Thyroid gland (tissue), 4 donors: ENCODE measurements around the gene NOTCH3. TPM values are rescaled to one million over a fixed set of nuclear protein-coding genes. Genes with fewer than 3 reads are reported as not detected.

Experiments used
- DNase-seq, 2 donors: peaks; one replicate each; pipeline ENCODE4 v3.0.0-alpha.2; 2019
- H3K27ac ChIP-seq, 3 donors: fragments of 200-600 bp; sonication (generic); 1 replicate in 2 of 3; 2 replicates in 1 of 3; pipeline ENCODE4 v1.5.1; 2016 to 2019; ENCODE audit warnings: mild to moderate bottlenecking in 1 of 3, moderate library complexity in 1 of 3
- H3K27me3 ChIP-seq: fragments of 200-600 bp; sonication (generic); one replicate; pipeline ENCODE4 v1.5.1; 2019
- H3K36me3 ChIP-seq, 2 donors: fragments of 200-600 bp; sonication (generic); one replicate each; pipeline ENCODE4 v1.5.1; 2016 to 2019
- H3K4me1 ChIP-seq, 2 donors: fragments of 200-600 bp; sonication (generic); one replicate each; pipeline ENCODE4 v1.5.1; 2017 to 2019
- H3K4me3 ChIP-seq, 3 donors: fragments of 200-600 bp; sonication (generic); replicated peaks in 1 of 3; 1 replicate in 2 of 3; 2 replicates in 1 of 3; pipeline ENCODE4 v1.5.1; 2016; ENCODE audit warnings: mild to moderate bottlenecking in 1 of 3
- H3K9me3 ChIP-seq: fragments of 200-600 bp; sonication (generic); one replicate; pipeline ENCODE4 v1.5.1; 2017
- POLR2A ChIP-seq, 2 donors: fragments of 450-650 bp; IDR thresholded peaks; one replicate each; pipeline ENCODE4 v1.6.1; 2017; ENCODE audit warnings: antibody characterized with exemption in 2 of 2, mild to moderate bottlenecking in 2 of 2, moderate library complexity in 1 of 2
- WGBS, 2 donors: methylation state at CpG; one replicate each; pipeline ENCODE4 v1.1.5; 2017; 5-methylcytosine and 5-hydroxymethylcytosine counted together
- intact Hi-C: fragments of 100-400 bp; cut with DNase I; formaldehyde crosslinking; loops from one replicate; pipeline ENCODE4 v1.15.1; 2023
- total RNA-seq, 4 donors: library from RNA; depleted of rRNA; stranded (reverse); fragments of >200 nt; gene quantifications; one replicate each; pipeline ENCODE4 v1.2.3, GENCODE V29; 2016
- TF ChIP-seq, protein P1 (sequence below), 6 experiments: fragments of 200-600 bp in 3 of 6; fragments of 450-650 bp in 3 of 6; sonication (generic) in 3 of 6; IDR thresholded peaks; one replicate each; pipeline ENCODE4 v1.5.1; 2016 to 2019; ENCODE audit warnings: antibody characterized with exemption in 6 of 6, mild to moderate bottlenecking in 2 of 6, inconsistent platforms in 1 of 6, moderate library complexity in 1 of 6

The NOTCH3 gene
- total RNA-seq, 4 donors from 2014 or later, result 10.9 to 53.9 (median 20.0) TPM

DNA sequence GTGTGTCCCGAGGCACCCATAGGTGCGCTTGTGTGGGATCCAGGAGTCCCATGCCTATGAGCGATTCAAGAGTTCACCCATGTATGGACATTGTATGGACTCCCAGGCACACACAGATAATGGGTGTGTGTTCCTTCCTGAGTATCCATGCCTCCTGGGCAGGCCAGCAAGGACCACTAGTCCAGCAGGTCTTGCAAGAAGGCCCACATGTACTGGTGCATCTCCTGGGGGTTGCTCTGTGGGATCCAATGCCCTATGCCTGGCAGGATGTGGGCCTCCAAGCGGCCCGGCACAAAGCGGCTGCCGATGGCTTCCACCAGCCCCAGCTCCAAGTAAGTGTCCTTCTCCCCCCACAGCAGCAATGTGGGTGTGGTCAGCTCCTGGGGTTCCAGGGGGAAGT lies 26.5 kb upstream of the NOTCH3 start:
- H3K27ac ChIP-seq, result no peak overlapping the region
- no peak for DNase-seq
- H3K36me3 ChIP-seq, result no peaks in the 10 kb centered on the region
- TF ChIP-seq, protein P1, sequence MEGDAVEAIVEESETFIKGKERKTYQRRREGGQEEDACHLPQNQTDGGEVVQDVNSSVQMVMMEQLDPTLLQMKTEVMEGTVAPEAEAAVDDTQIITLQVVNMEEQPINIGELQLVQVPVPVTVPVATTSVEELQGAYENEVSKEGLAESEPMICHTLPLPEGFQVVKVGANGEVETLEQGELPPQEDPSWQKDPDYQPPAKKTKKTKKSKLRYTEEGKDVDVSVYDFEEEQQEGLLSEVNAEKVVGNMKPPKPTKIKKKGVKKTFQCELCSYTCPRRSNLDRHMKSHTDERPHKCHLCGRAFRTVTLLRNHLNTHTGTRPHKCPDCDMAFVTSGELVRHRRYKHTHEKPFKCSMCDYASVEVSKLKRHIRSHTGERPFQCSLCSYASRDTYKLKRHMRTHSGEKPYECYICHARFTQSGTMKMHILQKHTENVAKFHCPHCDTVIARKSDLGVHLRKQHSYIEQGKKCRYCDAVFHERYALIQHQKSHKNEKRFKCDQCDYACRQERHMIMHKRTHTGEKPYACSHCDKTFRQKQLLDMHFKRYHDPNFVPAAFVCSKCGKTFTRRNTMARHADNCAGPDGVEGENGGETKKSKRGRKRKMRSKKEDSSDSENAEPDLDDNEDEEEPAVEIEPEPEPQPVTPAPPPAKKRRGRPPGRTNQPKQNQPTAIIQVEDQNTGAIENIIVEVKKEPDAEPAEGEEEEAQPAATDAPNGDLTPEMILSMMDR (IDR thresholded peaks at IDR 0.05), result no peak
- no peak for TF ChIP-seq POLR2A (IDR thresholded peaks at IDR 0.05)
- H3K27me3 ChIP-seq, result no peaks in the 10 kb centered on the region
- no peaks in the 10 kb centered on the region for H3K9me3 ChIP-seq
- intact Hi-C loops, result no loop called here
- 93 to 98% methylated on average over 7 of the region's 7 CpGs for whole genome bisulfite sequencing, 2 donors
- H3K4me1 ChIP-seq, result peaks cover 4 to 15% of the 10 kb centered on the region in 2 donors
- no peak overlapping the region for H3K4me3 ChIP-seq

DNA sequence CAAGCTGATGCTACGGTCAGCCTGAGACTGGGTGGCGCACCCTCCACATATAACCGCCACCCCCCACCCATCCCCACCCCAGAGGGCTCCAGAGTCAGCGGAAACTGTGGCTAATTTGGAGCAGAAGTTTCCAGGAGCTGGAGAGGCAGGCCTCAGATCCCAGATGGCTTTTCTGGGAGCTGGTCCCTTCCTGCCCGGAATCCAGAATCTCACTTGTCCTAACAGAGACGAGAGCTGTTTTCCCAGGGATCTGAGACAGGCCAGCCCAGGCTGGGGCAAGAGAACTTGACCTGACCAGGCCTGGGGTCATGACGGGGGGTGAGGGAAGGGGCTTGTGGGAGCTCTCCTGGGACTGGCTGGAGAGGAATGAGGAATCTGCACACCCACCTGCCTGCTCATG lies 25.0 kb upstream of the NOTCH3 start:
- no peak for TF ChIP-seq POLR2A (IDR thresholded peaks at IDR 0.05)
- TF ChIP-seq, protein P1 (IDR thresholded peaks at IDR 0.05), result no peak
- Histone ChIP-seq H3K9me3 (no peaks in the 10 kb centered on the region), H3K27ac (peak overlapping the region in 1 of 3 donors; percentile 36), H3K4me3 (no peak overlapping the region), H3K4me1 (peaks cover 4 to 9% of the 10 kb centered on the region in 2 donors), H3K36me3 (no peaks in the 10 kb centered on the region), H3K27me3 (no peaks in the 10 kb centered on the region)
- WGBS, 2 donors, result 66 to 71% methylated on average over 4 to 7 of the region's 7 CpGs
- intact Hi-C loops, result no loop called here
- no peak for DNase-seq

DNA sequence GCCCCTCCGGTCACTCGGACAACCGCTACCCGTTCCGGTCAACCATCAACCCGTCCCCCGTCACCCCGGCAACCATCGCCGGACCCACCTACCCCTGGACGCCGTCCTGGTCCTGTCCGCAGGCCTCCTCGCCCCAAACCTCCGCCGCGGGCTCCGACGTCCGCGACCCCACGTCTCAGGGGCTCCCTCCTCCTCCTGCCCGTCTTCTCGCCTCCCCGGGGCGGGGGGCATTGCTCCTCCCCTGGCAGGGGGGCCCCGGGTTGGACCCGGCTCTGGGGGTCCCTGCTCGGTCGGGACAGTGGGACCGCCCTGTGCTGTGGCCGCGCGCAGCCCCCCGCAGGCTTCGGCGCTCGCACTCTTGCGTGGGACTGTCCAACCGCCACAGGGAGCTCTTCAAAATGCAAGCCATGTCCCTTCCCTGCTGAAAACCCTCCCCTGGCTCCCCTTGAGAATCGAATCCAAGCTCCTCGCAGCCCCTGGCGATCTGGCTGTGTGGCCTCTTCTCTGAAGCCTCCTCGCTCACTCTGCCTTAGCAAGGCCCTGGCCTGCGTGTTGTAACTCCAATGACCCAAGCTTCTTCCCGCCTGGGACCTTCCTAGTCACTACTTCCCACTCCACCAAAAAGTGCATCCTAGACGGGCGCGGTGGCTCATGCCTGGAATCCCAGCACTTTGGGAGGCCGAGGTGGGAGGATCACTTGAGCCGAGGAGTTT lies 23.0 kb upstream of the NOTCH3 start:
- peak overlapping the region in 2 of 3 donors; percentile 15 to 30 for H3K4me3 ChIP-seq
- H3K27ac ChIP-seq, result peak overlapping the region in 2 of 3 donors; percentile 49 to 55
- TF ChIP-seq POLR2A (IDR thresholded peaks at IDR 0.05), result no peak
- TF ChIP-seq, protein P1 (IDR thresholded peaks at IDR 0.05), result no peak
- H3K9me3 ChIP-seq, result no peaks in the 10 kb centered on the region
- intact Hi-C loops, result no loop called here
- no peaks in the 10 kb centered on the region for H3K36me3 ChIP-seq
- H3K4me1 ChIP-seq, result peaks cover 4 to 9% of the 10 kb centered on the region in 2 donors
- no peaks in the 10 kb centered on the region for H3K27me3 ChIP-seq
- no peak for DNase-seq
- WGBS, 2 donors, result 14 to 25% methylated on average over 23 to 30 of the region's 51 CpGs

DNA sequence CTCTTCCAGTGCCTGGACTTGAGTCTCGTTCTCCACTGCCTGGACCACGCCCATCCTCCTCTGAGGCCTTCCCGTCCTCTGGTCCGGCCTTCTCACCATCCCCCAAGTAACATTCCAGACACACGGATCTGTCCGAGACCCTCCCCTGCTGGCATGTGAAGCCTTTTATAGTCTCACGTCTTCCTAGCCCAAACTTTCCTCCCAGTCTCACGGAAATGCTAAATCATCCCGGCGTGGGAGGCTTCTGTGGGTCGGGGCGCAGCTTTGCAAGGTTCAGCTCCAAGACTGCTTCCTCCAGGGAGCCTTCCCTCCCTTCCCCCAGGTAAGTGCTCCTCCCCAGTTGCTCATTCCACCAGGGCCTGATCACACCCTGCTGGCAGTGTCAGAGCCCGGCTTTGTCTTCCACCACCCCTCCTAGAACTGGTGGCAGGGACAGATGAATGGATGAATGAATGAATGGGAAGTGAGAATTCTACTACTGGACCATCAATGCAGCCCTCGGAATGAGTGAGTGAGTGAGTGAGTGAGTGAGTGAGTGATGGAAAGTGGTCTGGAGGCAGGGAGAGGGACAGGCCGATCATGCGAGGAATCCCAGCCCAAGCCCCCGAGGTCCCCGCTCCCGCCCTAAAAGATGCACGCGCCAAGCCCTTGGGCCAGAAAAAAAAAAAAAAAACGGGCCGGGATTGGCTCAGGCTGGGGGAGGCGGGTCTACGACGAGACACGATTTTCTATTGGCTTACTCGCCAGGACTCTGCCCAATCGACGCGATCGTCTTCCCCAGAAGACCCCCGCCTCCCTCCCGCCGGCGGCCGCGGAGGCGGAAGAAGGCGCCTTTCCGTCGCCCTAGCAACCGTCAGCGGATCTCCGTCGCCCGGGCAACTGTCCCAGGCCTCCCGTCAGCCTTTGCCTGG lies 22.2 kb upstream of the NOTCH3 start:
- 3% methylated on average over 27 to 46 of the region's 48 CpGs for WGBS, 2 donors
- H3K9me3 ChIP-seq, result no peaks in the 10 kb centered on the region
- H3K4me3 ChIP-seq, result peak overlapping the region in 2 of 3 donors; percentile 15 to 30
- intact Hi-C loops, result no loop called here
- H3K4me1 ChIP-seq, result peaks cover 4 to 9% of the 10 kb centered on the region in 2 donors
- TF ChIP-seq, protein P1 (IDR thresholded peaks at IDR 0.05), result no peak
- TF ChIP-seq POLR2A (IDR thresholded peaks at IDR 0.05), result no peak
- no peak overlapping the region for H3K27ac ChIP-seq
- no peaks in the 10 kb centered on the region for H3K36me3 ChIP-seq
- H3K27me3 ChIP-seq, result no peaks in the 10 kb centered on the region
- DNase-seq, result peak; percentile 70 to 84
